Measurements from ENCODE around the gene PLXNA4. TPM values are rescaled to one million over a fixed set of nuclear protein-coding genes. Genes with fewer than 3 reads are reported as not detected.

Gene PLXNA4
- total RNA-seq, 2 experiments from 2014 or later = 0.12 to 0.29 TPM

DNA sequence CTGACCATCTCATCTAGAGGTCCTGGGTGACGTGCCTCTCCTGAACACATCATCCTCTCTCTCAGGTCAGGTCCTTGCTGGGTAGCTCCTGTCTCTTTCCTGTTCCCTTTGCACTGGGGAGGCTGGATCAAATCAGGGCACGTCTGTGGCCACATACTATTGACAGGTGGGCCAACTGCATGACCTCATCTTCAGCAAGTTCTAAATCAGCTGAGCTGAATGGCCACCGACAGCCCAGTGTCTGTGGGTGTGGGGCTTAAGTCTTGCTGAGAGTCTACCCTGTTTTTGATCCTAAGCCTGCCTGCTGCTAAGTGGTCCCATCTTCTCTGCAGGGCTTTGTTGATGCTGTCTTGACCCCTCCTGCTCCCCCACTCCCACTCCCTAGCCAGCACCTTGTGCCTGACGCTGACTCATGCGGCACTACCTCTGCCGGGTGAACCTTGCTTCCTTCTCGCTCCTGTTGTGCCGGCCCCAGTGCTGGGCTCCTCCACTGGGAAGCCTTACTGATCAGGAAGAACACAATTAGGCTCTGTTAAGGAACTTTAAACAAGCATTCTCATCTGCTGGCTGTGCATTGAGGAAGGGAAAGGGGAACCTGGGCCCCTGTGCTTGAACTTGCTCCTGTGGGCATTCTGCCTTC is 440.4 kb downstream of the PLXNA4 start:
- DNase-seq = no peak
- no peaks in the 10 kb centered on the region for H3K9me3 Mint-ChIP-seq
- no peaks in the 10 kb centered on the region for H3K36me3 Mint-ChIP-seq
- no peak overlapping the region for H3K4me3 Mint-ChIP-seq
- no peaks in the 10 kb centered on the region for H3K4me1 Mint-ChIP-seq
- H3K27me3 Mint-ChIP-seq = no peaks in the 10 kb centered on the region
- no peak overlapping the region for H3K27ac Mint-ChIP-seq

DNA sequence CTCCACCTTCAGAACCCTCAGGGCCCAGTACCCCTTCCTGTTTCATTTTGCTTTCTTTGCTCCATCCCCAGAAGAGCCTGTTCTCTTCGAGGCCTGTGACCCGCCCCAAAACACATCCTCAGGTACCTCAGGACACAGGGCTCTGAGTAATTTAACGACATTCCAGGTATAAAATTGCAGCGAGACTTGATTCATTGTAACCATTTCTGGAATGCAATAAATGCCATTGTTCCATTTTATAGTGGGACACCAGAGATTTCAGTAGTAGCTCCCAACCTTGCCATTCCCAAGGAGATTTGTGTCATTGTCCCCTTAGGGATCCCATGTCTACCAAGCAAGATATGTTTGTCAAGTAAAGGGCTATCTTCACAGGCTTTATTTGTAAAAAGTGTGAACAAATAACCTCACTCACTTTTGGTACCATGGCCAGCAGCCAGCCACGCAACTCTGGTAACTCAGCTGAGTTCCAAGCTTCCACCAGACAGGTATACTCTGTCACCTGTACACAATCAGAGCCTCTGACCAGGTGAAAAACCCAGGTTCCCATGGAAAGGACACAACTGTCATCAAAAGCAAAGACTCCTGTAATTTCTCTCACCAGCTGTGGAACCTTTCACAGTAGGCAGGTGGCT is 441.3 kb downstream of the PLXNA4 start:
- no peaks in the 10 kb centered on the region for H3K36me3 Mint-ChIP-seq
- no peak for DNase-seq
- no peaks in the 10 kb centered on the region for H3K27me3 Mint-ChIP-seq
- H3K27ac Mint-ChIP-seq = no peak overlapping the region
- H3K4me3 Mint-ChIP-seq = no peak overlapping the region
- H3K9me3 Mint-ChIP-seq = no peaks in the 10 kb centered on the region
- H3K4me1 Mint-ChIP-seq = no peaks in the 10 kb centered on the region

DNA sequence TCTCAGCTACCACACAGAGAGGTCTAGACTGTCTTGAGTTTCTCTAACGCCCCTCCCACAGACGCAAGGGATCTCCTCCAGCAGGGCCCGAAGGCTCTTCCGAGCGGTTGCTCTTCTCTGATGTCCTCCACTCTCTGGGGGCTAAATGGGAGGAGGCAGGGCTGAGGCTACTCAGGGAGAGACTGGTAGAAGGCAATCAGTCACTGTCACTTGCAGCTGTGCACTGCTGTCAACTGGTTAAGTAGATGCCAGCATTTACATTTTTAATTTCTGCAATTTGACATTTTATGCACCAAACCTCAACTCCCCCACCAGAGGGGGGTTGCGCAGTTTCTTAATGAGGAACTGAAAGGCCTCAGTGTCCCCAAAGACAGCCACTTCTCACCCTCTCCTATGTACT is 442.8 kb downstream of the PLXNA4 start:
- Mint-ChIP-seq H3K4me3 (no peak overlapping the region), H3K36me3 (no peaks in the 10 kb centered on the region), H3K4me1 (no peaks in the 10 kb centered on the region), H3K9me3 (no peaks in the 10 kb centered on the region), H3K27me3 (no peaks in the 10 kb centered on the region), H3K27ac (no peak overlapping the region)
- DNase-seq = no peak

DNA sequence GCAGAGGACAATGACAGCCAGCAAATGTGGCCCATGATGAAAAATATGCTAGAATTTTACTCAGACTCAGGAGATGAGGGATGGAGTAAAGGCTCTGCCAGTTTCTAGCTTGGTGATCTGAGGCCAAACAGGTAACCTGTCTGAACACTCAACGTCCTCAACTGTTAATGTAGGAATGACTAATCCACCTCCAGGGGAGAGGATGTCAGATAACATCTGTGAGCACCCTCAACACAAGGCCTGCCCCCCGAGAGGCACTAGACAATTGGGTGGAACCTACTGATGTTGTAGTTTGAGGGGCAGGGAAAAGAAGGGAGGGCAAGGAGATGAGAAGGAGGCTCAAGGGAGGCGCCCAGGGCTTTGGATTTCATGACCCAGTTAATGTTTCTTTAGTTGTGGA is 445.1 kb downstream of the PLXNA4 start:
- Mint-ChIP-seq H3K27me3 (no peaks in the 10 kb centered on the region), H3K4me1 (no peaks in the 10 kb centered on the region), H3K9me3 (no peaks in the 10 kb centered on the region), H3K4me3 (no peak overlapping the region), H3K36me3 (no peaks in the 10 kb centered on the region), H3K27ac (no peak overlapping the region)
- DNase-seq = no peak

DNA sequence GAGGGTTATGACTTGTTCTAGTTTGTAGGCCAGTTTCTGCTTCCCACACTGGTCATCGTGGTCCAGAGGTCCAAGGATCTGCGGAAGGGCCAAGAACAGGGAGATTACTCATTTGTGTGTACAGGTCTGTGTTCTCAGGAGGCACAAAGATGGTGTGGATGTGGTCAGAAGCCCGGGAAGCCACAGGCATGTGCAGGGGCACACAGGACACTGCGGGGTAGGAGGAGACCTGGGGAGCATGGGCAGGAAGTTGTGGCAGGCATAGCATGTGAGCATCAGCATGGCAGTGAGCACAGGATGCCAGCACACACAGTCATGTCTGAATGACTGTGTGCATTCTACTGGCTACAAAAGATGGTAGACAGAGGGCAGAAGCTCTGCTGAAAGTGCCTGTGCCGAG is 445.8 kb downstream of the PLXNA4 start:
- H3K36me3 Mint-ChIP-seq = no peaks in the 10 kb centered on the region
- no peaks in the 10 kb centered on the region for H3K4me1 Mint-ChIP-seq
- H3K9me3 Mint-ChIP-seq = no peaks in the 10 kb centered on the region
- no peaks in the 10 kb centered on the region for H3K27me3 Mint-ChIP-seq
- no peak for DNase-seq
- H3K27ac Mint-ChIP-seq = no peak overlapping the region
- H3K4me3 Mint-ChIP-seq = no peak overlapping the region

DNA sequence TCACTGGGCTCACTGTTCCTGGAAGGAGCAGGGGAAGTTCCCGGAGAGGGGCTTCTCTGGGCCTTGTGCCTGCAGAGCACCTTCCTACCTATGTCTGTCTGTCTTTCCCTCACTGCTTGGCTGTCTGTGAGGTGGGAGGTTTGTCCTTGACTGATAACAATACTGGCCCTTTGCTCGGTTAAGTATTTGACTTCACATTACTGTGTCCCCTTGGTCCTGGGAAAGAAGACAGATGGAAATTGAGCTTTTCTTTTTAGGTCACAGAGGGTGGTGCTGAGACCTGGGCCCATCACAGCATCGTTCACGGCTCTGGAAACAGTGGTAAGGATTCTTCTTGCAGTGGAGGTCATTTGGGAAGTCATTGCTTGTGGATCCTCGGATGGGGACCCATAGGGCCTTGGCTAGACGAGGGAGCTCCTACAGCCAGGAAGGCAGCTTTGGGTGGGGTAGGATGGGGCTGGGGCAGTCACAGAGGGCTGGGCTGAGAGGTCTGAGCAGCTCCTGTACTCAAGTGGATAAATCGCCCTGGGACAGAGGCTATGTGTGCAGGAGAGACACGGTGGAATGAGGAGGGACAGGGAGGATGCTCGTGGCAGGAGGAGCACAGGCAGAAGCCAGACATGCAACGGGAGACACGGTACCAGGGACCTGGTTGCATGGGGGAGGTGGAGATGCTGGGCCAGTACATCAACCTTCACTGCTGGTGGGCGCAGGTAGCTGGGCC is 450.2 kb downstream of the PLXNA4 start:
- Mint-ChIP-seq H3K4me1 (no peaks in the 10 kb centered on the region), H3K36me3 (no peaks in the 10 kb centered on the region), H3K9me3 (no peaks in the 10 kb centered on the region), H3K27me3 (peaks cover 6% of the 10 kb centered on the region), H3K4me3 (no peak overlapping the region), H3K27ac (no peak overlapping the region)
- no peak for DNase-seq

DNA sequence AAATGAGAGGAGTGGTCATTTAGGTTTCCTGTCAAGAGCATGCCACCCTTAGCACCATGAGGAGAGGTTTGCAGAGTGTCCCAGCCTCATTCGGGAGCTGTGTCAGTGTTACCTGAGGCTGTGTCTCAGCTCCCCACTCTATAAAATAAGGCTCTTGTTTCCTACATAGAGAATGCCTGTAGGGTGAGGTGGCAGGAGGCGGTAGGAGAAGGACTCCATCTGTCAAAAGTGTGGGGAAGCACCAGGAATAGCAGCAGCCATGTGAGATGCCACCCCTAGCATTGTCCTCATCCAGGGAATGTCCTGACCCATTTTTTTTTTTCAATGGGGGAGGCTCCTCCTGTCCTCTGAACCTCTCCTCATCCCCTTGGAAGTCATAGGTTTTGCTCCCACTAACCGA is 451.2 kb downstream of the PLXNA4 start:
- Mint-ChIP-seq H3K27me3 (peaks cover 6% of the 10 kb centered on the region), H3K27ac (no peak overlapping the region), H3K4me1 (no peaks in the 10 kb centered on the region), H3K9me3 (no peaks in the 10 kb centered on the region), H3K36me3 (no peaks in the 10 kb centered on the region), H3K4me3 (no peak overlapping the region)
- no peak for DNase-seq

DNA sequence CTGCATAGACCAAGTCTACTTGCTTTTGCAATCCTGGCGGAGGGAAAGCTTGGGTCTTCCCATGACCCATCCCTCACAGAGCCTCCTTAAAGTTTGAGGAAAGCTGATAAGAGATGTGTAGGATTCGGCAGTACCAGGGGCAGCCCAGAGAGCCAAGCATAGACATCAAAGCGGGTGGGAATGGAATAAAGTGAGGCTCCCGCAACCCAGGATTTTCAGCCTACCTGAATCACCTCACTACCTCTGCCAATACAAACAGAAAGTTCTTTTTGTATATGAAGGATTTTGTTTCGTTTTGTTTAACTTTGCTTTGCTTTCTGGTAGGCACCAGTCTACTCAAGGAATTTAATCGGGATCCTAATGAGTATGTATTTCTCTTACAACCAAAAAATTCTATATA is 451.7 kb downstream of the PLXNA4 start:
- no peaks in the 10 kb centered on the region for H3K9me3 Mint-ChIP-seq
- no peak overlapping the region for H3K4me3 Mint-ChIP-seq
- H3K4me1 Mint-ChIP-seq = no peaks in the 10 kb centered on the region
- H3K36me3 Mint-ChIP-seq = no peaks in the 10 kb centered on the region
- DNase-seq = no peak
- H3K27me3 Mint-ChIP-seq = peaks cover 6% of the 10 kb centered on the region
- no peak overlapping the region for H3K27ac Mint-ChIP-seq

DNA sequence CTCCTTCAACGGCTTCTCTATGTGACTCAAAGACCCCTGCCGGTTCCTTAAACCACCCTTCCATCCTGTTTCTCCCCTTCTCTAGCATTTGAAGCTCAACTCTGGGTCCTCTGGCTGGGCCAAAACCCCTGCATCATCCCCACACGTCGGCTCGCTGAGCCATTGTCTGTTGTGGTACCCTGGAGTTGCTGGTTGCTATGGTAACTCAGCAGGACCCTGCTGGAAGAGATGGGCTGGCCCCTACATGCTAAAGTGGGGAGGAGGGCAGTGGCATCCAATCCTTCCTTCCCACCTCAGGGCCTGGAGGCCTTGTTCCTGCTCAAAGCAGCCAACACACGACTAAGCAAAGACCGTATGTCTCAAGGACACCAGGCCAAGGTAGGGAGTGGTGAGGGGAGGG is 452.5 kb downstream of the PLXNA4 start:
- Mint-ChIP-seq H3K27me3 (peaks cover 6% of the 10 kb centered on the region), H3K4me1 (no peaks in the 10 kb centered on the region), H3K4me3 (no peak overlapping the region), H3K27ac (no peak overlapping the region), H3K36me3 (no peaks in the 10 kb centered on the region), H3K9me3 (no peaks in the 10 kb centered on the region)
- no peak for DNase-seq

DNA sequence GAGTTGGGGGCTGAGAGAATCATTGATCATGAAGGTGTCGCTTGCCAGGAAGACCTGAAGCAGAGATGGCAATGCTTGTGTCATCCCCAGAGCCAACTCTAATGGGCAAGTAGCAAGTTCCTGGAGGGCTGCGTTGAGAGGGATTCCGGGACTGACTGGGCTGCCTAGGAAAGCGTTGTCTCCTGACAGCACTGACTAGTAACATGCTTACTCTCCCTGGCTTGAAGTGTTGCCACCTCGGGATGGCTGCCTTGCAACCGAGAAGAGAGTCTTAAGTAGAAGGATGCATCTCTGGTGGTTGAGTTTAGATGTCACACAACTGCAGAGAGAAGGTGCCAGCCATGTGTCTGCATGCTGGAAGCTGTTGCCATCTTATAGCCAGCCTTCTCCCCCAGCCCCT is 453.4 kb downstream of the PLXNA4 start:
- Mint-ChIP-seq H3K4me3 (no peak overlapping the region), H3K27me3 (peaks cover 6% of the 10 kb centered on the region), H3K9me3 (no peaks in the 10 kb centered on the region), H3K4me1 (no peaks in the 10 kb centered on the region), H3K36me3 (no peaks in the 10 kb centered on the region), H3K27ac (no peak overlapping the region)
- no peak for DNase-seq

DNA sequence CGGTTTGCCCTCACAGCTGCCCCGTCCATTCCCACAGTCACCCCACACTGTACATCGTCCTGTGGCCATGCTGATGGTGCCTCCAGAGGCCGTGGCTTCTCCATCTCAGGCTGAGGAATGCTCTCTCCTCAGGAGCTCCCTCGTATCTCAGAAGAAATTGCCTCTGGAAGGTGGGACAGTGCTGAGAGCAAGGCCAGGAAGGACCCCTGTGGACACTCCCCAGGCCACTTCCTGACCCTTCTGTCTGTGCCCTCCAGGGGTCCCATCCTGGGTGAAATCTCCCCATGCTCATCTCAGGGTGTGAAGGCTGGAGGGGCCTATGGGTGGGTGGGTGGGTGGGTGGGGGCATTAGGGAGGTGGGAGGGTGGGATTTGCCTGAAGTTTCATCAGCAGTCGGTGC is 454.3 kb downstream of the PLXNA4 start:
- Mint-ChIP-seq H3K36me3 (no peaks in the 10 kb centered on the region), H3K27ac (no peak overlapping the region), H3K4me3 (no peak overlapping the region), H3K27me3 (peaks cover 9% of the 10 kb centered on the region), H3K9me3 (no peaks in the 10 kb centered on the region), H3K4me1 (no peaks in the 10 kb centered on the region)
- no peak for DNase-seq

DNA sequence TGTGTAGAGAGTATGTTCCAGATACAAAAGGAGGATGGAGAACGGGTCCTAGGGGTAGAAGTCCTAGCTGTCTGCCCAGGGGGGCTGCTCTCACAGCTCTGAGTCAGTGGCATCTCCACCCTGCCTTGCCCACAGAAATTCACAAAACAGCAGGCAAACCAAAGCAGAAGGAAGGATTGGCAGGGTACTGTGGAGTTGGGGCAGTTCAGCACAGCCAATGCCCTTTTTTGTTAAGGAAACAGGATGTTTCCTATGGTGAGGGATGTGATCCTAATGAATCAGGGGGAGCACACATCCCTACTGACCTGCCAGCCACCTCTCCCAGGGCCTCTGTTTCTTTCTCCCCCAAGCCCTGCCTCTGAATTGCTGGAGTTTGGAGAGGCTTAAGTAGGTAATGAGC is 457.6 kb downstream of the PLXNA4 start:
- DNase-seq = no peak
- Mint-ChIP-seq H3K4me1 (no peaks in the 10 kb centered on the region), H3K36me3 (no peaks in the 10 kb centered on the region), H3K4me3 (no peak overlapping the region), H3K9me3 (no peaks in the 10 kb centered on the region), H3K27ac (no peak overlapping the region), H3K27me3 (peaks cover 9% of the 10 kb centered on the region)

DNA sequence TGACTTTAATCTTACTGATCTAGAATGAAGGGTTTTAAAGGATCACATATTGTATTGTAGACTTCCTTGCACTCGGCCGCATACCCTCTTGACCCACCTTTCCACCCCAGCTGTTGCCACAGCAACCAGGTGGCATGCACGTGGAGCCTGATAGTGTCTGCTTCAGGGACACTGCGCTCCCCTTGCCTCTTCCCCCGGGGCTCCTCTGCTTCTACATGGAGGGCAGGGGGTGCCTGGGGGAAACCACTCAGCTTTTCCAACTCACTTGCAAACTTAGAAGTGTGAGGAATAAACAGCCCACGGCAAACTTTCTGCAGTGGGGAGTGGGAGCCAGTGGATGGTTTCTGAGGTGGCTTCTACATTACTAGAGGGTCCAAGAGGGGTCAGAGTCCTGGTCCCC is 458.6 kb downstream of the PLXNA4 start:
- no peak for DNase-seq
- no peak overlapping the region for H3K4me3 Mint-ChIP-seq
- H3K9me3 Mint-ChIP-seq = no peaks in the 10 kb centered on the region
- no peak overlapping the region for H3K27ac Mint-ChIP-seq
- no peaks in the 10 kb centered on the region for H3K36me3 Mint-ChIP-seq
- H3K27me3 Mint-ChIP-seq = peaks cover 6% of the 10 kb centered on the region
- no peaks in the 10 kb centered on the region for H3K4me1 Mint-ChIP-seq

DNA sequence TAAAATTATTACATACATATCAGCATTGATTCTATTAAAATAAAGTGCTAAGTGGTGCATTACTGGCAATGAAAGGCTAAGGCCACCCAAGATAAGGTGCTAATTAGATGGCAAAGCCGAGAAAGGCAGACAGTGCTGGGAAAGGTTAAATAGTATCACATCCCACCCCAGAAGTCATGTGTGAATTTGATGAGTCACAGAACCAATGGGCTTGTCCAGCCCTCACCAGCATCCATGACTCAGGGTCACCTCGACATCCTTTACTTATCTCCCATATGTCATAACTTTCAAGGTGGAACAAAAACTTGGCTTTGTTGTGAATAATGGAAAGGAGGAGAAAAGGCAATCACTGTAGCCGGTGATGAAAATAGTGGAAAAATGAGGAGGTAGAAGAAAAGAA is 459.1 kb downstream of the PLXNA4 start:
- no peak for DNase-seq
- H3K4me1 Mint-ChIP-seq = no peaks in the 10 kb centered on the region
- H3K9me3 Mint-ChIP-seq = no peaks in the 10 kb centered on the region
- H3K27me3 Mint-ChIP-seq = peaks cover 4% of the 10 kb centered on the region
- H3K27ac Mint-ChIP-seq = no peak overlapping the region
- no peaks in the 10 kb centered on the region for H3K36me3 Mint-ChIP-seq
- no peak overlapping the region for H3K4me3 Mint-ChIP-seq

DNA sequence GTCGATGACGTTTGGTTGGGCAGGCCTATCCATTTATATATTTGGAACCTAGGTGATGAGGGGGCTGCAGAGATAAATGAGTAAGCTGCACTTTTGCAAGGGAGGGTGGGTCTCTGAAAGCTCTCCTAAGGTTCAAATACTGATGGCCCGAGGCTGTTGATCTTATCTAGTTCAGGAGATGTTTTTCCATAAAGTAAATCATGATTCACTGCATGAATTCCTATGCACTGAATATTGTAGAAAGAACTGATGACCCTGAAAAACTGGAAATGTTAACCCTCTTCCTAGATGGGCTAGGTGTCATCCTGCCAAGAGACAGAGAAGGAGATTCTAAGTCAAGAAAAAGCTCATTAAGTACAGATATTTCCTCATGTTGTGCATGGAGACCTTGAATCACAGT is 459.9 kb downstream of the PLXNA4 start:
- no peak overlapping the region for H3K27ac Mint-ChIP-seq
- H3K27me3 Mint-ChIP-seq = peaks cover 4% of the 10 kb centered on the region
- no peaks in the 10 kb centered on the region for H3K4me1 Mint-ChIP-seq
- H3K4me3 Mint-ChIP-seq = no peak overlapping the region
- DNase-seq = no peak
- H3K36me3 Mint-ChIP-seq = no peaks in the 10 kb centered on the region
- H3K9me3 Mint-ChIP-seq = no peaks in the 10 kb centered on the region

DNA sequence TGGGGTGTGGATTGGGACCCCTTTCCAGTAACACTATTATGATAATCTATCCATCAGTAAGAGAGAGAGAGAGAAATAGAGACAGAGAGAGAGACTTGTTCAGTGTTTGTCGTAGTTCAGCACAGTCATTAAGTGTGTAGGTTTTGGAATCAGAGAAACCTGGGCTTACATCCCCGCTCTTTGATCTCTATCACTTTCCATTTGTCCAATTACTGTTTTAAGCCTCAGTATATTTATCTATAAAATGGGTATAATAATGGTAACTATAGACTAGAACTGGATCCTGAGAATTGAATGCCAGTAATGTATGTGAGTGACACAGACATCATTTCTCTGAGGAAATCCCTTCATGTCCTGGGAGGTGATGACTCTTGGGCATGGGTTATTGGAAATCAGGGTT is 460.5 kb downstream of the PLXNA4 start:
- Mint-ChIP-seq H3K9me3 (no peaks in the 10 kb centered on the region), H3K4me3 (no peak overlapping the region), H3K27me3 (peaks cover 4% of the 10 kb centered on the region), H3K27ac (no peak overlapping the region), H3K4me1 (no peaks in the 10 kb centered on the region), H3K36me3 (no peaks in the 10 kb centered on the region)
- DNase-seq = no peak
